ENCODE measurements around the gene PDE4D.
"Not testable (repeated sequence)": the region's sequence is repeated elsewhere in the genome, so short reads cannot be mapped to it uniquely, and the experiment has no call there.

GRCh38 chr5:59748036-59748663 lies 145.4 kb downstream of the PDE4D start:
- TF ChIP-seq FOXM1 (IDR thresholded peaks at IDR 0.05; ENCODE audit: borderline replicate concordance); SUZ12 (IDR thresholded peaks at IDR 0.05); FOXK2 (IDR thresholded peaks at IDR 0.05); FOXA1 (IDR thresholded peaks at IDR 0.05); SP1 (IDR thresholded peaks at IDR 0.05); HDGF (IDR thresholded peaks at IDR 0.05; ENCODE audit: borderline replicate concordance); ELF4 (IDR thresholded peaks at IDR 0.05): not testable (repeated sequence)

All from HEK293T (cell line).